Astrocyte (in vitro differentiated cells and primary cell): ENCODE measurements around the gene SNRNP25.

ENCODE experiments used
- CTCF ChIP-seq: IDR thresholded peaks from 2 replicates; pipeline ENCODE4 v1.5.1; 2011; ENCODE audit warnings: low read depth, mild to moderate bottlenecking, inconsistent platforms, low read length, moderate library complexity; ENCODE audit not compliant: insufficient read depth
- EZH2 ChIP-seq: IDR thresholded peaks from 2 replicates; pipeline ENCODE4 v1.6.1; 2012; ENCODE audit warnings: mild to moderate bottlenecking, low read length, inconsistent platforms; ENCODE audit not compliant: insufficient read depth

GRCh38 chr16:55571-56136 lies 2.0 kb downstream of the SNRNP25 start:
- TF ChIP-seq CTCF (no peak), EZH2 (no peak)
